ENCODE results near the gene FAR2.

The FAR2 gene

GRCh38 chr12:29148596-29148910 lies 525 bp upstream of the FAR2 start:
- no peak overlapping the region for H3K23ac ChIP-seq (ENCODE audit: low read length in 2 of 2)
- H3K4me1 ChIP-seq (ENCODE audit: control insufficient read depth, insufficient read depth, low read depth, low read length), result peaks cover 12% of the 10 kb centered on the region
- peak overlapping the region; percentile 69 to 95 for H3K18ac ChIP-seq (ENCODE audit: low read depth in 1 of 2, low read length in 2 of 2)
- peak overlapping the region; percentile 99 for H4K8ac ChIP-seq (ENCODE audit: low read length)
- no peak overlapping the region for H3K27ac ChIP-seq (ENCODE audit: low read length, poor library complexity, severe bottlenecking)
- peak overlapping the region in 1 of 2 experiments; percentile 3 for H3K14ac ChIP-seq (ENCODE audit: low read length in 2 of 2)
- peak overlapping the region; percentile 95 for H3K9ac ChIP-seq (ENCODE audit: low read length)
- H3K27me3 ChIP-seq (ENCODE audit: control insufficient read depth in 1 of 2, insufficient read depth in 1 of 2, low read length in 2 of 2), result no peaks in the 10 kb centered on the region
- peak overlapping the region; percentile 59 for H3K4me2 ChIP-seq (ENCODE audit: low read length, poor library complexity, severe bottlenecking)
- H2BK5ac ChIP-seq (ENCODE audit: low read depth, low read length, poor library complexity, severe bottlenecking), result peak overlapping the region; percentile 46
- H3K9me3 ChIP-seq (ENCODE audit: control insufficient read depth, low read length), result no peaks in the 10 kb centered on the region
- H4K91ac ChIP-seq (ENCODE audit: low read length), result peak overlapping the region; percentile 97
- DNase-seq, result no peak
- no peaks in the 10 kb centered on the region for H3K36me3 ChIP-seq (ENCODE audit: control insufficient read depth in 1 of 2, insufficient read depth in 2 of 2, low read depth in 1 of 2, low read length in 2 of 2)
- peak overlapping the region; percentile 97 for H2BK120ac ChIP-seq (ENCODE audit: low read depth, low read length)
- H3K4me3 ChIP-seq (ENCODE audit: insufficient read depth in 1 of 2, low read depth in 1 of 2, low read length in 2 of 2), result peak overlapping the region; percentile 41 to 94
- H2BK12ac ChIP-seq (ENCODE audit: low read length in 2 of 2), result peak overlapping the region; percentile 0 to 83
- H2BK15ac ChIP-seq (ENCODE audit: low read depth, poor library complexity, severe bottlenecking), result no peak overlapping the region
- H3K79me1 ChIP-seq (replicated peaks; ENCODE audit: low read length, poor library complexity, severe bottlenecking), result peaks cover 18% of the 10 kb centered on the region
- peak overlapping the region; percentile 12 to 93 for H3K4ac ChIP-seq (ENCODE audit: low read depth in 1 of 2, low read length in 2 of 2)
- no peak overlapping the region for H2AFZ ChIP-seq (ENCODE audit: low read depth, low read length)
- WGBS, result 0% methylated on average over 10 of the region's 10 CpGs
- no peak overlapping the region for H2AK5ac ChIP-seq (ENCODE audit: low read length, severe bottlenecking)

GRCh38 chr12:29149691-29150281 lies 708 bp downstream of the FAR2 start:
- Histone ChIP-seq H3K14ac (ENCODE audit: low read length in 2 of 2) (peak overlapping the region; percentile 3 to 68), H2AK5ac (ENCODE audit: low read length, severe bottlenecking) (no peak overlapping the region), H3K27me3 (ENCODE audit: control insufficient read depth in 1 of 2, insufficient read depth in 1 of 2, low read length in 2 of 2) (no peaks in the 10 kb centered on the region), H4K8ac (ENCODE audit: low read length) (peak overlapping the region; percentile 63), H3K9me3 (ENCODE audit: control insufficient read depth, low read length) (no peaks in the 10 kb centered on the region), H4K91ac (ENCODE audit: low read length) (peak overlapping the region; percentile 81), H3K4me1 (ENCODE audit: control insufficient read depth, insufficient read depth, low read depth, low read length) (peaks cover 12% of the 10 kb centered on the region), H3K27ac (ENCODE audit: low read length, poor library complexity, severe bottlenecking) (no peak overlapping the region), H2AFZ (ENCODE audit: low read depth, low read length) (peak overlapping the region; percentile 90), H2BK12ac (ENCODE audit: low read length in 2 of 2) (peak overlapping the region in 1 of 2 experiments; percentile 45), H2BK15ac (ENCODE audit: low read depth, poor library complexity, severe bottlenecking) (peak overlapping the region; percentile 65), H3K79me1 (replicated peaks; ENCODE audit: low read length, poor library complexity, severe bottlenecking) (peaks cover 18% of the 10 kb centered on the region), H3K23ac (ENCODE audit: low read length in 2 of 2) (peak overlapping the region in 1 of 2 experiments; percentile 83), H3K4me2 (ENCODE audit: low read length, poor library complexity, severe bottlenecking) (peak overlapping the region; percentile 59), H2BK120ac (ENCODE audit: low read depth, low read length) (peak overlapping the region; percentile 97), H3K18ac (ENCODE audit: low read depth in 1 of 2, low read length in 2 of 2) (peak overlapping the region; percentile 96 to 100), H2BK5ac (ENCODE audit: low read depth, low read length, poor library complexity, severe bottlenecking) (no peak overlapping the region), H3K36me3 (ENCODE audit: control insufficient read depth in 1 of 2, insufficient read depth in 2 of 2, low read depth in 1 of 2, low read length in 2 of 2) (no peaks in the 10 kb centered on the region), H3K9ac (ENCODE audit: low read length) (peak overlapping the region; percentile 95), H3K4ac (ENCODE audit: low read depth in 1 of 2, low read length in 2 of 2) (peak overlapping the region; percentile 84 to 94), H3K4me3 (ENCODE audit: insufficient read depth in 1 of 2, low read depth in 1 of 2, low read length in 2 of 2) (peak overlapping the region; percentile 94 to 97)
- 13% methylated on average over 32 of the region's 34 CpGs for WGBS
- no peak for DNase-seq

- Histone ChIP-seq H3K4me1 (ENCODE audit: control insufficient read depth, insufficient read depth, low read depth, low read length) (peaks cover 16% of the 10 kb centered on the region), H2BK12ac (ENCODE audit: low read length in 2 of 2) (no peak overlapping the region), H4K8ac (ENCODE audit: low read length) (no peak overlapping the region)
Observed at GRCh38 chr12:29150462-29150861, 1.4 kb downstream of the FAR2 start.

GRCh38 chr12:29152223-29152868 lies 3.3 kb downstream of the FAR2 start:
- H3K4ac ChIP-seq (ENCODE audit: low read depth in 1 of 2, low read length in 2 of 2), result no peak overlapping the region
- no peak overlapping the region for H3K27ac ChIP-seq (ENCODE audit: low read length, poor library complexity, severe bottlenecking)
- no peak overlapping the region for H2BK120ac ChIP-seq (ENCODE audit: low read depth, low read length)
- no peaks in the 10 kb centered on the region for H3K36me3 ChIP-seq (ENCODE audit: control insufficient read depth in 1 of 2, insufficient read depth in 2 of 2, low read depth in 1 of 2, low read length in 2 of 2)
- peaks cover 16% of the 10 kb centered on the region for H3K4me1 ChIP-seq (ENCODE audit: control insufficient read depth, insufficient read depth, low read depth, low read length)
- no CpG with 5 or more reads among the region's 1 CpG for WGBS
- no peaks in the 10 kb centered on the region for H3K9me3 ChIP-seq (ENCODE audit: control insufficient read depth, low read length)
- H2AFZ ChIP-seq (ENCODE audit: low read depth, low read length), result no peak overlapping the region
- no peaks in the 10 kb centered on the region for H3K27me3 ChIP-seq (ENCODE audit: control insufficient read depth in 1 of 2, insufficient read depth in 1 of 2, low read length in 2 of 2)
- DNase-seq, result no peak
- H2BK15ac ChIP-seq (ENCODE audit: low read depth, poor library complexity, severe bottlenecking), result no peak overlapping the region
- H3K14ac ChIP-seq (ENCODE audit: low read length in 2 of 2), result no peak overlapping the region
- no peak overlapping the region for H3K4me3 ChIP-seq (ENCODE audit: insufficient read depth in 1 of 2, low read depth in 1 of 2, low read length in 2 of 2)
- no peak overlapping the region for H3K23ac ChIP-seq (ENCODE audit: low read length in 2 of 2)
- no peak overlapping the region for H2AK5ac ChIP-seq (ENCODE audit: low read length, severe bottlenecking)
- no peak overlapping the region for H4K91ac ChIP-seq (ENCODE audit: low read length)
- no peak overlapping the region for H2BK12ac ChIP-seq (ENCODE audit: low read length in 2 of 2)
- H3K9ac ChIP-seq (ENCODE audit: low read length), result no peak overlapping the region
- no peak overlapping the region for H4K8ac ChIP-seq (ENCODE audit: low read length)
- peaks cover 18% of the 10 kb centered on the region for H3K79me1 ChIP-seq (replicated peaks; ENCODE audit: low read length, poor library complexity, severe bottlenecking)
- H3K18ac ChIP-seq (ENCODE audit: low read depth in 1 of 2, low read length in 2 of 2), result no peak overlapping the region
- no peak overlapping the region for H3K4me2 ChIP-seq (ENCODE audit: low read length, poor library complexity, severe bottlenecking)
- H2BK5ac ChIP-seq (ENCODE audit: low read depth, low read length, poor library complexity, severe bottlenecking), result no peak overlapping the region

More at GRCh38 chr12:29150462-29150861, 1.4 kb downstream of the FAR2 start:
- H3K23ac ChIP-seq (ENCODE audit: low read length in 2 of 2), result no peak overlapping the region
- H2BK15ac ChIP-seq (ENCODE audit: low read depth, poor library complexity, severe bottlenecking), result no peak overlapping the region
- no peak overlapping the region for H3K14ac ChIP-seq (ENCODE audit: low read length in 2 of 2)
- H3K18ac ChIP-seq (ENCODE audit: low read depth in 1 of 2, low read length in 2 of 2), result no peak overlapping the region
- peak overlapping the region in 1 of 2 experiments; percentile 94 for H3K4me3 ChIP-seq (ENCODE audit: insufficient read depth in 1 of 2, low read depth in 1 of 2, low read length in 2 of 2)
- H4K91ac ChIP-seq (ENCODE audit: low read length), result no peak overlapping the region
- no peak overlapping the region for H3K9ac ChIP-seq (ENCODE audit: low read length)
- no peak overlapping the region for H2BK120ac ChIP-seq (ENCODE audit: low read depth, low read length)
- DNase-seq, result no peak
- H2BK5ac ChIP-seq (ENCODE audit: low read depth, low read length, poor library complexity, severe bottlenecking), result no peak overlapping the region
- no peak overlapping the region for H3K4me2 ChIP-seq (ENCODE audit: low read length, poor library complexity, severe bottlenecking)
- no peak overlapping the region for H2AFZ ChIP-seq (ENCODE audit: low read depth, low read length)
- no peak overlapping the region for H2AK5ac ChIP-seq (ENCODE audit: low read length, severe bottlenecking)
- no peaks in the 10 kb centered on the region for H3K36me3 ChIP-seq (ENCODE audit: control insufficient read depth in 1 of 2, insufficient read depth in 2 of 2, low read depth in 1 of 2, low read length in 2 of 2)
- WGBS, result 92% methylated on average over 1 of the region's 7 CpGs
- no peak overlapping the region for H3K27ac ChIP-seq (ENCODE audit: low read length, poor library complexity, severe bottlenecking)
- no peaks in the 10 kb centered on the region for H3K27me3 ChIP-seq (ENCODE audit: control insufficient read depth in 1 of 2, insufficient read depth in 1 of 2, low read length in 2 of 2)
- H3K9me3 ChIP-seq (ENCODE audit: control insufficient read depth, low read length), result no peaks in the 10 kb centered on the region
- peak overlapping the region in 1 of 2 experiments; percentile 63 for H3K4ac ChIP-seq (ENCODE audit: low read depth in 1 of 2, low read length in 2 of 2)
- H3K79me1 ChIP-seq (replicated peaks; ENCODE audit: low read length, poor library complexity, severe bottlenecking), result peaks cover 18% of the 10 kb centered on the region

All from mesenchymal stem cell (in vitro differentiated cells and primary cell).